IMR-90 (cell line): Measurements from ENCODE around the gene ADGRG3. TPM values are rescaled to one million over a fixed set of nuclear protein-coding genes. Genes with fewer than 3 reads are reported as not detected.

Experiments
- ATAC-seq: fragments of 200-7000 bp; cut with Tn5 transposase; 2 replicates; pipeline ENCODE4 v1.9.1; 2020; ENCODE audit warnings: low read depth, mild to moderate bottlenecking, moderate library complexity
- BruUV-seq: library from RNA; stranded (reverse); fragments of 400-500 nt; replicated peaks from 2 replicates; lab custom pipeline; 2021; lab: Mats Ljungman, UMichigan
- CTCF ChIA-PET: fragments of 300-600 bp; formaldehyde crosslinking; extraction: SDS; loops from one replicate; lab custom pipeline; 2021; ENCODE audit warnings: antibody characterized with exemption; lab: Yijun Ruan, JAX
- POLR2A ChIA-PET: fragments of 300-600 bp; sonication (Branson Sonifier 250); formaldehyde crosslinking; loops from one replicate; lab custom pipeline; 2022; ENCODE audit warnings: antibody characterized with exemption; ENCODE audit not compliant: unreplicated experiment; lab: Charles Lee
- DNase-seq: peaks from one replicate; pipeline ENCODE4 v3.0.0; 2013
- H2AFZ ChIP-seq: replicated peaks from 2 replicates; pipeline ENCODE3; 2013; ENCODE audit warnings: low read length, mild to moderate bottlenecking; ENCODE audit not compliant: poor library complexity
- H2AK5ac ChIP-seq: 2 replicates; pipeline ENCODE4 v1.6.1; 2013; ENCODE audit warnings: low read depth, low read length, inconsistent platforms
- H2AK9ac ChIP-seq: replicated peaks from 2 replicates; pipeline ENCODE3; 2013; ENCODE audit warnings: mild to moderate bottlenecking, low read depth, low read length, moderate library complexity; ENCODE audit not compliant: poor library complexity
- H2BK120ac ChIP-seq: 2 replicates; pipeline ENCODE4 v1.6.1; 2013; ENCODE audit warnings: low read depth, low read length, inconsistent platforms
- H2BK15ac ChIP-seq: 3 replicates; pipeline ENCODE4 v1.6.1; 2013; ENCODE audit warnings: low read depth, low read length, inconsistent platforms
- H2BK20ac ChIP-seq: 2 replicates; pipeline ENCODE4 v1.6.1; 2013; ENCODE audit warnings: low read depth, mild to moderate bottlenecking, inconsistent platforms, low read length, moderate library complexity
- H2BK5ac ChIP-seq: 2 replicates; pipeline ENCODE4 v1.6.1; 2013; ENCODE audit warnings: mild to moderate bottlenecking, low read depth, low read length, inconsistent platforms; ENCODE audit not compliant: poor library complexity, severe bottlenecking
- H3K14ac ChIP-seq: replicated peaks from 2 replicates; pipeline ENCODE4 v1.6.1; 2013; ENCODE audit warnings: low read depth, low read length, inconsistent platforms
- H3K18ac ChIP-seq: 2 replicates; pipeline ENCODE4 v1.6.1; 2013; ENCODE audit warnings: low read depth, low read length, control low read depth
- H3K23ac ChIP-seq: 2 replicates; pipeline ENCODE4 v1.6.1; 2013; ENCODE audit warnings: low read depth, low read length, inconsistent platforms
- H3K27ac ChIP-seq: 2 replicates; pipeline ENCODE4 v1.5.1; 2013; ENCODE audit warnings: mild to moderate bottlenecking, control low read depth, low read length; ENCODE audit not compliant: insufficient read depth
- H3K27me3 ChIP-seq: 2 replicates; pipeline ENCODE4 v1.6.1; 2013; ENCODE audit warnings: low read length; ENCODE audit not compliant: control insufficient read depth, insufficient read depth
- H3K36me3 ChIP-seq: 2 replicates; pipeline ENCODE4 v1.6.1; 2013; ENCODE audit warnings: low read length, mixed read lengths; ENCODE audit not compliant: control insufficient read depth, insufficient read depth
- H3K4ac ChIP-seq: 2 replicates; pipeline ENCODE4 v1.6.1; 2013; ENCODE audit warnings: low read depth, low read length, inconsistent platforms
- H3K4me1 ChIP-seq: 2 replicates; pipeline ENCODE4 v1.6.1; 2013; ENCODE audit warnings: low read length, mixed read lengths; ENCODE audit not compliant: control insufficient read depth, insufficient read depth
- H3K4me2 ChIP-seq: 2 replicates; pipeline ENCODE4 v1.6.1; 2013; ENCODE audit warnings: low read depth, mild to moderate bottlenecking, control low read depth, low read length, moderate library complexity
- H3K4me3 ChIP-seq: 2 replicates; pipeline ENCODE4 v1.5.1; 2013; ENCODE audit warnings: low read depth, mild to moderate bottlenecking, control low read depth, low read length, moderate library complexity; ENCODE audit not compliant: insufficient read depth
- H3K56ac ChIP-seq: 2 replicates; pipeline ENCODE4 v1.6.1; 2013; ENCODE audit warnings: low read length, inconsistent platforms; ENCODE audit not compliant: insufficient read depth; ENCODE audit errors: extremely low read depth
- H3K79me1 ChIP-seq, 2 experiments: 2 replicates each; pipeline ENCODE4 v1.6.1; 2013; ENCODE audit warnings: low read length in 2 of 2, inconsistent platforms in 1 of 2, low read depth in 1 of 2
- H3K9ac ChIP-seq: 2 replicates; pipeline ENCODE4 v1.6.1; 2013; ENCODE audit warnings: low read depth, low read length, control low read depth
- H3K9me1 ChIP-seq: 2 replicates; pipeline ENCODE4 v1.6.1; 2013; ENCODE audit warnings: low read length, inconsistent platforms; ENCODE audit not compliant: insufficient read depth
- H3K9me3 ChIP-seq: 2 replicates; pipeline ENCODE4 v1.6.1; 2013; ENCODE audit warnings: low read length; ENCODE audit not compliant: control insufficient read depth, insufficient read depth
- H4K20me1 ChIP-seq: 2 replicates; pipeline ENCODE4 v1.6.1; 2013; ENCODE audit warnings: low read length, inconsistent platforms; ENCODE audit not compliant: insufficient read depth
- H4K5ac ChIP-seq: 2 replicates; pipeline ENCODE4 v1.6.1; 2013; ENCODE audit warnings: mild to moderate bottlenecking, low read depth, low read length, control low read depth
- H4K8ac ChIP-seq, 2 experiments: 2 replicates each; pipeline ENCODE4 v1.6.1; 2013; ENCODE audit warnings: low read depth in 2 of 2, low read length in 2 of 2, control low read depth in 1 of 2, inconsistent platforms in 1 of 2
- H4K91ac ChIP-seq: 2 replicates; pipeline ENCODE4 v1.6.1; 2013; ENCODE audit warnings: low read depth, low read length, inconsistent platforms; ENCODE audit not compliant: insufficient read depth
- CEBPB ChIP-seq: IDR thresholded peaks from 2 replicates; pipeline ENCODE4 v1.6.1; 2012; ENCODE audit warnings: low read depth, low read length, improper control_type of control experiment
- CHD1 ChIP-seq: IDR thresholded peaks from 2 replicates; pipeline ENCODE4 v1.6.1; 2012; ENCODE audit warnings: low read depth, low read length, improper control_type of control experiment
- RCOR1 ChIP-seq: IDR thresholded peaks from 2 replicates; pipeline ENCODE4 v1.6.1; 2012; ENCODE audit warnings: mild to moderate bottlenecking, low read length, improper control_type of control experiment; ENCODE audit not compliant: insufficient replicate concordance
- SMC3 ChIP-seq: fragments of 150-350 bp; IDR thresholded peaks from 2 replicates; pipeline ENCODE4 v1.6.1; 2016; ENCODE audit warnings: low read depth, mild to moderate bottlenecking, antibody characterized with exemption, low read length, moderate library complexity
- WGBS, 2 experiments: methylation state at CpG; one replicate each; pipeline versions ENCODE4 v1.1.5 to v1.1.7; 2013; ENCODE audit warnings: missing lambda C conversion rate in 2 of 2; ENCODE audit not compliant: insufficient read length in 1 of 2; ENCODE audit errors: extremely low coverage in 2 of 2; 5-methylcytosine and 5-hydroxymethylcytosine counted together
- dilution Hi-C: fragments of 300-500 bp; cut with HindIII; formaldehyde crosslinking; loops from one replicate; pipeline ENCODE4 v1.14.3; 2018; ENCODE audit warnings: low sequenced_read_pairs; ENCODE audit not compliant: unreplicated experiment
- in situ Hi-C: fragments of 300-500 bp; cut with MboI; formaldehyde crosslinking; loops from 3 replicates; pipeline ENCODE4 v1.14.3; 2019; ENCODE audit warnings: low sequenced_read_pairs, inconsistent platforms, mixed read lengths
- intact Hi-C: fragments of 100-400 bp; cut with micrococcal nuclease; formaldehyde crosslinking; loops from 2 replicates; pipeline ENCODE4 v1.10.0; 2022
- polyA plus RNA-seq, 3 experiments: library from polyadenylated mRNA; depleted of rRNA; stranded (reverse); fragments of >200 nt; gene quantifications; 2 replicates each; pipeline ENCODE4 v1.2.3, GENCODE V29; 2012; ENCODE audit warnings: low replicate concordance in 1 of 3
- total RNA-seq: library from RNA; depleted of rRNA; stranded (reverse); fragments of >200 nt; gene quantifications from 2 replicates; pipeline ENCODE4 v1.2.3, GENCODE V29; 2012
- TF ChIP-seq, protein P1 (sequence below): conservative IDR thresholded peaks from 2 replicates; pipeline ENCODE4 v1.5.1; 2012; ENCODE audit warnings: mild to moderate bottlenecking, low read depth, low read length, improper control_type of control experiment

ADGRG3 gene
- total and polyA plus RNA-seq, 2 of the 4 experiments (the other 2 are of a cell fraction) = not detected

DNA sequence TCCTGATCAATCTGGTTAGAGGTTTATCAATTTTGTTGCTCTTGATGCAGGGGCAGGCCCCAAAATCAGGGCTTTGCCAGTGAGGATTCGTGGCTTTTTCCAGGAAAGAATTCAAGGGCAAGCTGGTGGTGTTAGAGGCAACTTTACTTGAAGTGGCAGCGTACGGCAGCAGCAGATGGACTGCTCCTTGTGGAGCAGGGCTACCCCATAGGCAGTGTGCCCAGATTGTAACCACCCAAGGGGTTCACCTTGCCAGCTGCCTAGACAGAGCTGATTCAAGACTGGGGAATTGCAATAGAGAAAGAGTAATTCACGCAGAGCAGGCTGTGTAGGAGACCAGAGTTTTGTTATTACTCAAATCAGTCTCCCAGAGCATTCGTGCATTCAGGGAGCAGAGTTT lies 43.2 kb downstream of the ADGRG3 start:
- H2BK20ac ChIP-seq = no peak overlapping the region
- no peak overlapping the region for H2BK5ac ChIP-seq
- intact Hi-C loops (no loop called here), dilution Hi-C loops (no loop called here), in situ Hi-C loops (no loop called here)
- H3K27ac ChIP-seq = no peak overlapping the region
- H3K56ac ChIP-seq = no peak overlapping the region
- TF ChIP-seq SMC3 (no peak), RCOR1 (no peak), CHD1 (no peak), CEBPB (no peak)
- TF ChIP-seq, protein P1, sequence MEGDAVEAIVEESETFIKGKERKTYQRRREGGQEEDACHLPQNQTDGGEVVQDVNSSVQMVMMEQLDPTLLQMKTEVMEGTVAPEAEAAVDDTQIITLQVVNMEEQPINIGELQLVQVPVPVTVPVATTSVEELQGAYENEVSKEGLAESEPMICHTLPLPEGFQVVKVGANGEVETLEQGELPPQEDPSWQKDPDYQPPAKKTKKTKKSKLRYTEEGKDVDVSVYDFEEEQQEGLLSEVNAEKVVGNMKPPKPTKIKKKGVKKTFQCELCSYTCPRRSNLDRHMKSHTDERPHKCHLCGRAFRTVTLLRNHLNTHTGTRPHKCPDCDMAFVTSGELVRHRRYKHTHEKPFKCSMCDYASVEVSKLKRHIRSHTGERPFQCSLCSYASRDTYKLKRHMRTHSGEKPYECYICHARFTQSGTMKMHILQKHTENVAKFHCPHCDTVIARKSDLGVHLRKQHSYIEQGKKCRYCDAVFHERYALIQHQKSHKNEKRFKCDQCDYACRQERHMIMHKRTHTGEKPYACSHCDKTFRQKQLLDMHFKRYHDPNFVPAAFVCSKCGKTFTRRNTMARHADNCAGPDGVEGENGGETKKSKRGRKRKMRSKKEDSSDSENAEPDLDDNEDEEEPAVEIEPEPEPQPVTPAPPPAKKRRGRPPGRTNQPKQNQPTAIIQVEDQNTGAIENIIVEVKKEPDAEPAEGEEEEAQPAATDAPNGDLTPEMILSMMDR = no peak
- no peaks in the 10 kb centered on the region for H3K79me1 ChIP-seq
- BruUV-seq = no TSS peak
- WGBS, 2 experiments = 83% methylated on average over 2 of the region's 5 CpGs; no CpG with 5 or more reads in 1 of the 2 experiments
- H3K4me2 ChIP-seq = no peak overlapping the region
- no peak overlapping the region for H3K4ac ChIP-seq
- H2BK15ac ChIP-seq = no peak overlapping the region
- no peaks in the 10 kb centered on the region for H3K9me1 ChIP-seq
- no peak overlapping the region for H4K8ac ChIP-seq
- no peaks in the 10 kb centered on the region for H4K20me1 ChIP-seq
- no peak overlapping the region for H3K18ac ChIP-seq
- H3K23ac ChIP-seq = no peak overlapping the region
- H3K4me3 ChIP-seq = no peak overlapping the region
- POLR2A ChIA-PET = no interaction called here
- CTCF ChIA-PET = no interaction called here
- ATAC-seq = no peak
- H2AK9ac ChIP-seq = no peak overlapping the region
- no peaks in the 10 kb centered on the region for H3K9me3 ChIP-seq
- no peak overlapping the region for H4K91ac ChIP-seq
- H3K9ac ChIP-seq = no peak overlapping the region
- H3K14ac ChIP-seq = no peak overlapping the region
- H4K5ac ChIP-seq = no peak overlapping the region
- H2BK120ac ChIP-seq = no peak overlapping the region
- no peak overlapping the region for H2AFZ ChIP-seq
- peaks cover 39% of the 10 kb centered on the region for H3K27me3 ChIP-seq
- no peak overlapping the region for H2AK5ac ChIP-seq
- no peak for DNase-seq
- no peaks in the 10 kb centered on the region for H3K36me3 ChIP-seq
- H3K4me1 ChIP-seq = no peaks in the 10 kb centered on the region
